Suprapubic skin (tissue), 4 donors: ENCODE data around the gene ZNF17. TPM values are rescaled to one million over a fixed set of nuclear protein-coding genes. Genes with fewer than 3 reads are reported as not detected.
"Not testable (repeated sequence)": the region's sequence is repeated elsewhere in the genome, so short reads cannot be mapped to it uniquely, and the experiment has no call there.

Source experiments
- DNase-seq, 2 donors: peaks; one replicate each; pipeline ENCODE4 v3.0.0-alpha.2; 2019; ENCODE audit warnings: low spot score in 2 of 2
- H3K27ac ChIP-seq: fragments of 200-600 bp; sonication (generic); one replicate; pipeline ENCODE4 v1.5.1; 2019
- H3K27me3 ChIP-seq: fragments of 200-600 bp; sonication (generic); one replicate; pipeline ENCODE4 v1.5.1; 2019
- H3K36me3 ChIP-seq: fragments of 200-600 bp; sonication (generic); one replicate; pipeline ENCODE4 v1.5.1; 2019
- H3K4me1 ChIP-seq: fragments of 200-600 bp; sonication (generic); one replicate; pipeline ENCODE4 v1.5.1; 2019
- H3K4me3 ChIP-seq: fragments of 200-600 bp; sonication (generic); one replicate; pipeline ENCODE4 v1.5.1; 2019; ENCODE audit warnings: mild to moderate bottlenecking
- H3K9me3 ChIP-seq: fragments of 200-600 bp; sonication (generic); one replicate; pipeline ENCODE4 v1.5.1; 2019
- CTCF ChIP-seq, 2 donors: fragments of 200-600 bp in 1 of 2; fragments of 450-650 bp in 1 of 2; sonication (generic) in 1 of 2; IDR thresholded peaks; one replicate each; pipeline ENCODE4 v1.5.1; 2016 to 2019; ENCODE audit warnings: antibody characterized with exemption in 2 of 2, mild to moderate bottlenecking in 1 of 2, moderate library complexity in 1 of 2
- EP300 ChIP-seq: sonication (generic); formaldehyde crosslinking; IDR thresholded peaks from one replicate; pipeline ENCODE4 v1.6.1; 2017; ENCODE audit warnings: antibody characterized with exemption
- POLR2A ChIP-seq, 2 donors: fragments of 450-650 bp; IDR thresholded peaks; one replicate each; pipeline ENCODE4 v1.6.1; 2017; ENCODE audit warnings: antibody characterized with exemption in 2 of 2, mild to moderate bottlenecking in 2 of 2, moderate library complexity in 2 of 2
- POLR2AphosphoS5 ChIP-seq, 3 donors: sonication (generic); formaldehyde crosslinking; IDR thresholded peaks; one replicate each; pipeline ENCODE4 v1.6.1; 2017; ENCODE audit warnings: antibody characterized with exemption in 3 of 3
- WGBS: methylation state at CpG from one replicate; pipeline ENCODE4 v1.1.5; 2018; 5-methylcytosine and 5-hydroxymethylcytosine counted together
- total RNA-seq, 4 donors: library from RNA; depleted of rRNA; stranded (reverse); fragments of >200 nt; gene quantifications; one replicate each; pipeline ENCODE4 v1.1.0, GENCODE V29; 2016

The ZNF17 gene
- total RNA-seq, 4 donors from 2014 or later = 10.2 to 23.8 (median 15.2) TPM

- Histone ChIP-seq H3K36me3 (peaks cover 60% of the 10 kb centered on the region), H3K4me1 (no peaks in the 10 kb centered on the region), H3K27ac (no peak overlapping the region), H3K27me3 (no peaks in the 10 kb centered on the region), H3K4me3 (no peak overlapping the region), H3K9me3 (peaks cover 23% of the 10 kb centered on the region)
- TF ChIP-seq EP300 = no peak
- TF ChIP-seq POLR2A (IDR thresholded peaks at IDR 0.05) = no peak
- TF ChIP-seq POLR2AphosphoS5 (IDR thresholded peaks at IDR 0.05) = no peak
- TF ChIP-seq CTCF (IDR thresholded peaks at IDR 0.05) = no peak
- no peak for DNase-seq
- 92% methylated on average over 4 of the region's 6 CpGs for WGBS
Measured at GRCh38 chr19:57374179-57374578, 36.8 kb upstream of the ZNF17 start.

GRCh38 chr19:57374647-57375046 is 36.3 kb upstream of the ZNF17 start:
- not testable (repeated sequence) for H3K27me3 ChIP-seq, H3K27ac ChIP-seq, H3K4me1 ChIP-seq, H3K4me3 ChIP-seq, DNase-seq
- Histone ChIP-seq H3K36me3 (peaks cover 60% of the 10 kb centered on the region), H3K9me3 (peaks cover 23% of the 10 kb centered on the region)
- 97% methylated on average over 2 of the region's 2 CpGs for WGBS

- no peak for TF ChIP-seq CTCF (IDR thresholded peaks at IDR 0.05)
- no peak for TF ChIP-seq POLR2A (IDR thresholded peaks at IDR 0.05)
- no peak for TF ChIP-seq EP300
- no peak for TF ChIP-seq POLR2AphosphoS5 (IDR thresholded peaks at IDR 0.05)
- Histone ChIP-seq H3K27me3 (no peaks in the 10 kb centered on the region), H3K4me1 (no peaks in the 10 kb centered on the region), H3K27ac (no peak overlapping the region), H3K4me3 (no peak overlapping the region), H3K9me3 (peaks cover 23% of the 10 kb centered on the region), H3K36me3 (peaks cover 60% of the 10 kb centered on the region)
- DNase-seq = no peak
- 79% methylated on average over 6 of the region's 6 CpGs for whole genome bisulfite sequencing
Measured at GRCh38 chr19:57376151-57376550, 34.8 kb upstream of the ZNF17 start.

- no peak for DNase-seq
- no peak overlapping the region for H3K4me3 ChIP-seq
- H3K4me1 ChIP-seq = no peaks in the 10 kb centered on the region
- peaks cover 52% of the 10 kb centered on the region for H3K36me3 ChIP-seq
- WGBS = 96% methylated on average over 3 of the region's 3 CpGs
- peaks cover 23% of the 10 kb centered on the region for H3K9me3 ChIP-seq
- H3K27me3 ChIP-seq = no peaks in the 10 kb centered on the region
- TF ChIP-seq POLR2AphosphoS5 (IDR thresholded peaks at IDR 0.05) = no peak
- no peak for TF ChIP-seq POLR2A (IDR thresholded peaks at IDR 0.05)
- TF ChIP-seq EP300 = no peak
- no peak for TF ChIP-seq CTCF (IDR thresholded peaks at IDR 0.05)
- H3K27ac ChIP-seq = no peak overlapping the region
Measured at GRCh38 chr19:57377498-57378146, 33.3 kb upstream of the ZNF17 start.

- TF ChIP-seq POLR2A (IDR thresholded peaks at IDR 0.05) = no peak
- no peak for TF ChIP-seq POLR2AphosphoS5 (IDR thresholded peaks at IDR 0.05)
- TF ChIP-seq CTCF (IDR thresholded peaks at IDR 0.05) = no peak
- no peak for TF ChIP-seq EP300
- peaks cover 25% of the 10 kb centered on the region for H3K36me3 ChIP-seq
- H3K4me1 ChIP-seq = no peaks in the 10 kb centered on the region
- no peak overlapping the region for H3K27ac ChIP-seq
- H3K4me3 ChIP-seq = no peak overlapping the region
- no peak for DNase-seq
- peaks cover 23% of the 10 kb centered on the region for H3K9me3 ChIP-seq
- no peaks in the 10 kb centered on the region for H3K27me3 ChIP-seq
Measured at GRCh38 chr19:57380923-57381322, 30.0 kb upstream of the ZNF17 start.
